Ascending aorta (tissue), 2 donors: ENCODE data around the gene AKR1A1. TPM values are rescaled to one million over a fixed set of nuclear protein-coding genes. Genes with fewer than 3 reads are reported as not detected.

Source experiments
- DNase-seq, 2 donors: peaks; one replicate each; pipeline ENCODE4 v3.0.0-alpha.2; 2019; ENCODE audit warnings: low spot score in 2 of 2
- H3K27ac ChIP-seq, 2 donors: fragments of 200-600 bp; sonication (generic); one replicate each; pipeline ENCODE4 v1.5.1; 2016 to 2017; ENCODE audit warnings: mild to moderate bottlenecking in 1 of 2
- H3K27me3 ChIP-seq: fragments of 200-600 bp; sonication (generic); one replicate; pipeline ENCODE4 v1.5.1; 2017
- H3K36me3 ChIP-seq, 2 donors: fragments of 200-600 bp; sonication (generic); one replicate each; pipeline ENCODE4 v1.5.1; 2016
- H3K4me1 ChIP-seq, 2 donors: fragments of 200-600 bp; sonication (generic); one replicate each; pipeline ENCODE4 v1.5.1; 2016 to 2017; ENCODE audit warnings: mild to moderate bottlenecking in 1 of 2
- H3K4me3 ChIP-seq, 2 donors: fragments of 200-600 bp; sonication (generic); one replicate each; pipeline ENCODE4 v1.5.1; 2016 to 2017; ENCODE audit warnings: mild to moderate bottlenecking in 1 of 2
- H3K9me3 ChIP-seq, 2 donors: fragments of 200-600 bp; sonication (generic); one replicate each; pipeline ENCODE4 v1.5.1; 2016
- intact Hi-C: fragments of 100-400 bp; cut with DNase I; formaldehyde crosslinking; loops from one replicate; pipeline ENCODE4 v1.15.1; 2023
- total RNA-seq: library from RNA; depleted of rRNA; stranded (reverse); fragments of >200 nt; gene quantifications from one replicate; pipeline ENCODE4 v1.1.0, GENCODE V29; 2016
- TF ChIP-seq, protein P1 (sequence below), 3 experiments: fragments of 200-600 bp in 2 of 3; fragments of 450-650 bp in 1 of 3; sonication (generic) in 2 of 3; IDR thresholded peaks; one replicate each; pipeline ENCODE4 v1.5.1; 2016 to 2019; ENCODE audit warnings: antibody characterized with exemption in 3 of 3, mild to moderate bottlenecking in 1 of 3, moderate library complexity in 1 of 3

AKR1A1 gene
- total RNA-seq, 1 donor from 2014 or later, result 77.5 TPM

- intact Hi-C loops, result no loop called here
- no peak overlapping the region for H3K4me3 ChIP-seq
- TF ChIP-seq, protein P1, sequence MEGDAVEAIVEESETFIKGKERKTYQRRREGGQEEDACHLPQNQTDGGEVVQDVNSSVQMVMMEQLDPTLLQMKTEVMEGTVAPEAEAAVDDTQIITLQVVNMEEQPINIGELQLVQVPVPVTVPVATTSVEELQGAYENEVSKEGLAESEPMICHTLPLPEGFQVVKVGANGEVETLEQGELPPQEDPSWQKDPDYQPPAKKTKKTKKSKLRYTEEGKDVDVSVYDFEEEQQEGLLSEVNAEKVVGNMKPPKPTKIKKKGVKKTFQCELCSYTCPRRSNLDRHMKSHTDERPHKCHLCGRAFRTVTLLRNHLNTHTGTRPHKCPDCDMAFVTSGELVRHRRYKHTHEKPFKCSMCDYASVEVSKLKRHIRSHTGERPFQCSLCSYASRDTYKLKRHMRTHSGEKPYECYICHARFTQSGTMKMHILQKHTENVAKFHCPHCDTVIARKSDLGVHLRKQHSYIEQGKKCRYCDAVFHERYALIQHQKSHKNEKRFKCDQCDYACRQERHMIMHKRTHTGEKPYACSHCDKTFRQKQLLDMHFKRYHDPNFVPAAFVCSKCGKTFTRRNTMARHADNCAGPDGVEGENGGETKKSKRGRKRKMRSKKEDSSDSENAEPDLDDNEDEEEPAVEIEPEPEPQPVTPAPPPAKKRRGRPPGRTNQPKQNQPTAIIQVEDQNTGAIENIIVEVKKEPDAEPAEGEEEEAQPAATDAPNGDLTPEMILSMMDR (IDR thresholded peaks at IDR 0.05), result no peak
- H3K36me3 ChIP-seq, result peaks cover 8 to 14% of the 10 kb centered on the region in 2 donors
- no peak for DNase-seq
- H3K9me3 ChIP-seq, result no peaks in the 10 kb centered on the region
- H3K27ac ChIP-seq, result no peak overlapping the region
- no peaks in the 10 kb centered on the region for H3K4me1 ChIP-seq
- H3K27me3 ChIP-seq, result no peaks in the 10 kb centered on the region
Measured at GRCh38 chr1:45608175-45609156, 57.8 kb downstream of the AKR1A1 start.

DNA sequence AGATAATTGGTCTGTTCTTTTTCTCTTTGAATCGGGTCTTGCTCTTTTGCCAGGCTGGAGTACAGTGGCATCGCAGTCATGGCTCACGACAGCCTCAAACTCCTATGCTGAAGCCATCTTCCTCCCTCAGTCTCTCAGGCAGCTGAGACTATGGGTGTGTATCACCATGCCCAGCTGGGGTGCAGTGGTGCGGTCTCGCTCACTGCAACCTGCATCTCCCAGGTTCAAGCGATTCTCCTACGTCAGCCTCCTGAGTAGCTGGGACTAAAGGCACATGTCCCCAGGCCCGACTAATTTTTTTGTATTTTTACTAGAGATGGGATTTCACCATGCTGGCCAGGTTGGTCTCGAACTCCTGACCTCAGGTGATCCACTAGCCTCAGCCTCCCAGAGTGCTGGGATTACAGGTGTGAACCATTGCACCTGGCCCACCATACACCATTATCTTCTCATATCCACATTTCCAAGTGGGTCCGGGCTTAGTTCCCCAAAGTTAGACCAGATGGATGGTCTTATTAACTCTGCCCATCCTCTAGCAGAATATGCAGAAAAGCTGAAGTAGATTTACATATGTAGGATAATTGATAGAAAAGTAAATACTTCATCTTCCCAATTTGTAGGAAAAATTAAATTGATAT is 60.1 kb downstream of the AKR1A1 start:
- H3K27me3 ChIP-seq, result no peaks in the 10 kb centered on the region
- peaks cover 28 to 35% of the 10 kb centered on the region in 2 donors for H3K36me3 ChIP-seq
- no peak for DNase-seq
- TF ChIP-seq, protein P1 (IDR thresholded peaks at IDR 0.05), result no peak
- no peaks in the 10 kb centered on the region for H3K4me1 ChIP-seq
- H3K9me3 ChIP-seq, result no peaks in the 10 kb centered on the region
- no peak overlapping the region for H3K27ac ChIP-seq
- no peak overlapping the region for H3K4me3 ChIP-seq
- intact Hi-C loops, result no loop called here

GRCh38 chr1:45612941-45613579 is 62.4 kb downstream of the AKR1A1 start:
- no peaks in the 10 kb centered on the region for H3K9me3 ChIP-seq
- no peaks in the 10 kb centered on the region for H3K4me1 ChIP-seq
- no peak overlapping the region for H3K27ac ChIP-seq
- H3K27me3 ChIP-seq, result no peaks in the 10 kb centered on the region
- peaks cover 50 to 52% of the 10 kb centered on the region in 2 donors for H3K36me3 ChIP-seq
- intact Hi-C loops, result no loop called here
- no peak for DNase-seq
- no peak overlapping the region for H3K4me3 ChIP-seq
- TF ChIP-seq, protein P1 (IDR thresholded peaks at IDR 0.05), result no peak

DNA sequence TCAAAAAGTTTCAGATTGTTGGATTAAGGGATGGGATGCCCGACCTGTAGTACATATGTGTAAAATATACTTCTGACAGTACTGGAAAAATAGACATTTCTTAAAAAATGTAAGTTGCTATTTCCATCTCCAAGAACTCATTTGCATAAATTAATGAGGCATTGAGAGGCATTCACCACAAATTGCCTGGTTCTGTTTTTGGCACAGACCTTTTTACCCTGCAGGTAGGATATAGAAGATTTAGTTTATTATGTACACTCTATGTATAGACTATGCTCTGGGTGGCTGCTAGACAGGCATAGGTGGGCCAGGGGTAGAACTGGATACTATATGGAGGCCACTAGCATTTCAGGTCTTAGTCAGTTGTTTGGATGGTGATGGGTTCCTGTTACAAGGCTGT is 65.3 kb downstream of the AKR1A1 start:
- DNase-seq, result no peak
- Histone ChIP-seq H3K4me3 (no peak overlapping the region), H3K27me3 (no peaks in the 10 kb centered on the region), H3K27ac (no peak overlapping the region), H3K4me1 (no peaks in the 10 kb centered on the region), H3K36me3 (peaks cover 43 to 58% of the 10 kb centered on the region in 2 donors), H3K9me3 (no peaks in the 10 kb centered on the region)
- TF ChIP-seq, protein P1 (IDR thresholded peaks at IDR 0.05), result no peak
- intact Hi-C loops, result no loop called here

GRCh38 chr1:45617618-45618017 is 67.0 kb downstream of the AKR1A1 start:
- TF ChIP-seq, protein P1 (IDR thresholded peaks at IDR 0.05), result no peak
- Histone ChIP-seq H3K36me3 (peaks cover 41 to 58% of the 10 kb centered on the region in 2 donors), H3K27ac (no peak overlapping the region), H3K9me3 (no peaks in the 10 kb centered on the region), H3K4me3 (no peak overlapping the region), H3K27me3 (no peaks in the 10 kb centered on the region), H3K4me1 (peaks cover 0 to 3% of the 10 kb centered on the region in 2 donors)
- DNase-seq, result no peak
- intact Hi-C loops, result no loop called here
